ENCODE measurements around the gene SECTM1. TPM values are rescaled to one million over a fixed set of nuclear protein-coding genes. Genes with fewer than 3 reads are reported as not detected.

SECTM1 gene
- total and polyA plus RNA-seq, 9 of the 15 experiments (the other 6 are each of a cell fraction or from before 2014, with no cell fraction given): 0.11 to 0.46 (median 0.18) TPM; not detected in 6

- H3K27ac ChIP-seq (ENCODE audit: extremely low read depth, low read depth, low read length): no peak overlapping the region
Observed at GRCh38 chr17:82369211-82369610, 35.6 kb upstream of the SECTM1 start.

More at GRCh38 chr17:82369211-82369610, 35.6 kb upstream of the SECTM1 start:
- ATAC-seq: no peak
- no peak for FAIRE-seq
- TF ChIP-seq ZNF586 (CRISPR knock-in tag; conservative IDR thresholded peaks at IDR 0.05) (no peak), ATF7 (IDR thresholded peaks at IDR 0.05) (no peak), HNRNPK (IDR thresholded peaks at IDR 0.05; ENCODE audit: low read depth, low read length, poor library complexity, severe bottlenecking) (no peak), ERF (CRISPR knock-in tag; IDR thresholded peaks at IDR 0.05) (no peak), POLR2AphosphoS5 (IDR thresholded peaks at IDR 0.05; ENCODE audit: control insufficient read depth, insufficient read depth, low read depth, low read length) (no peak), EP300 (IDR thresholded peaks at IDR 0.05; ENCODE audit: low read length) (no peak), TSC22D4 (tag; IDR thresholded peaks at IDR 0.05) (no peak), CTBP1 (IDR thresholded peaks at IDR 0.05; ENCODE audit: borderline replicate concordance) (no peak), ZNF232 (CRISPR knock-in tag; IDR thresholded peaks at IDR 0.05) (no peak), HNRNPUL1 (IDR thresholded peaks at IDR 0.05; ENCODE audit: low read length) (no peak), ZNF445 (CRISPR knock-in tag; IDR thresholded peaks at IDR 0.05; ENCODE audit: low read depth) (no peak), HOXB6 (CRISPR knock-in tag; IDR thresholded peaks at IDR 0.05; ENCODE audit: borderline replicate concordance) (no peak), MITF (IDR thresholded peaks at IDR 0.05) (no peak), NCOA2 (IDR thresholded peaks at IDR 0.05; ENCODE audit: partially characterized antibody in 2 of 2) (no peak), POLR2G (IDR thresholded peaks at IDR 0.05; ENCODE audit: low read depth, low read length) (no peak)
- TF ChIP-seq, protein P1, sequence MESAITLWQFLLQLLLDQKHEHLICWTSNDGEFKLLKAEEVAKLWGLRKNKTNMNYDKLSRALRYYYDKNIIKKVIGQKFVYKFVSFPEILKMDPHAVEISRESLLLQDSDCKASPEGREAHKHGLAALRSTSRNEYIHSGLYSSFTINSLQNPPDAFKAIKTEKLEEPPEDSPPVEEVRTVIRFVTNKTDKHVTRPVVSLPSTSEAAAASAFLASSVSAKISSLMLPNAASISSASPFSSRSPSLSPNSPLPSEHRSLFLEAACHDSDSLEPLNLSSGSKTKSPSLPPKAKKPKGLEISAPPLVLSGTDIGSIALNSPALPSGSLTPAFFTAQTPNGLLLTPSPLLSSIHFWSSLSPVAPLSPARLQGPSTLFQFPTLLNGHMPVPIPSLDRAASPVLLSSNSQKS (CRISPR knock-in tag; IDR thresholded peaks at IDR 0.05): no peak
- Histone ChIP-seq H2AFZ (ENCODE audit: low read depth, low read length) (no peak overlapping the region), H3K4me2 (ENCODE audit: insufficient read depth, low read length) (no peak overlapping the region), H3K4me3 (no peak overlapping the region), H3K9me3 (replicated peaks; ENCODE audit: control insufficient read depth, insufficient read depth, low read depth, low read length) (no peaks in the 10 kb centered on the region), H3K9ac (ENCODE audit: insufficient read depth in 1 of 2, low read depth in 2 of 2, low read length in 2 of 2) (no peak overlapping the region), H3K4me1 (replicated peaks in 1 of 2; ENCODE audit: control insufficient read depth in 2 of 2, insufficient read depth in 2 of 2, low read length in 2 of 2) (peaks cover 9 to 36% of the 10 kb centered on the region in 2 experiments; a peak in 4 of 5 replicates), H3K9me1 (ENCODE audit: control insufficient read depth, insufficient read depth, low read length) (no peaks in the 10 kb centered on the region), H3K36me3 (ENCODE audit: control insufficient read depth, insufficient read depth, low read length) (no peaks in the 10 kb centered on the region), H4K20me1 (replicated peaks; ENCODE audit: control insufficient read depth, insufficient read depth, low read length) (no peaks in the 10 kb centered on the region), H3K27me3 (ENCODE audit: control insufficient read depth in 2 of 2, insufficient read depth in 2 of 2, low read length in 2 of 2) (no peaks in the 10 kb centered on the region), H3K79me2 (ENCODE audit: control insufficient read depth, insufficient read depth, low read length) (no peaks in the 10 kb centered on the region)
- in situ Hi-C loops (cut with MboI) (no loop called here), intact Hi-C loops (cut with micrococcal nuclease) (no loop called here)
- DNase-seq (ENCODE audit: extremely low read depth in 1 of 4, low spot score in 3 of 4): no peak
- POLR2A ChIA-PET: interaction anchor here (0.6 kb wide), 2 partner anchors 285 to 726 kb away, joined by 3 read pairs; no protein-coding TSS in a partner anchor
- CTCF ChIA-PET (ENCODE audit: low intra/inter-chr PET ratio): no interaction called here
- no TSS peak for BruUV-seq (replicated peaks)
- WGBS (ENCODE audit: insufficient coverage, low coverage, missing lambda C conversion rate): 93% methylated on average over 6 of the region's 7 CpGs
